ENCODE results near the gene TP53TG5. TPM values are rescaled to one million over a fixed set of nuclear protein-coding genes. Genes with fewer than 3 reads are reported as not detected.
"Not testable (repeated sequence)": the region's sequence is repeated elsewhere in the genome, so short reads cannot be mapped to it uniquely, and the experiment has no call there.

Gene TP53TG5
- total RNA-seq, 2 experiments from 2014 or later: 0.19 TPM; not detected in 1

GRCh38 chr20:45358282-45359068 is 19.6 kb downstream of the TP53TG5 start:
- ChIA-PET POLR2A (no interaction called here), CTCF (interaction anchor here (1.2 kb wide), 1 partner anchor 79 kb away, joined by 4 read pairs; no protein-coding TSS in a partner anchor)

- CTCF ChIA-PET: interaction anchor here (0.5 to 2.2 kb wide), 4 partner anchors 7 to 473 kb away, joined by 3 to 13 read pairs (median 4); partner anchors contain the start of gene SYS1
- POLR2A ChIA-PET: no interaction called here
Measured at GRCh38 chr20:45355209-45356084, 22.7 kb downstream of the TP53TG5 start.

- ChIA-PET POLR2A (interaction anchor here (1.0 kb wide), 1 partner anchor 8 kb away, joined by 3 read pairs; the partner anchor contains the start of gene SYS1), CTCF (interaction anchor here (0.8 to 2.2 kb wide), 2 partner anchors 8 to 18 kb away, joined by 3 to 13 read pairs; partner anchors contain the start of gene SYS1)
Measured at GRCh38 chr20:45354423-45355208, 23.5 kb downstream of the TP53TG5 start.

GRCh38 chr20:45353746-45354145 is 24.4 kb downstream of the TP53TG5 start:
- POLR2A ChIA-PET: interaction anchor here (1.0 kb wide), 1 partner anchor 9 kb away, joined by 3 read pairs; the partner anchor contains the start of gene SYS1
- CTCF ChIA-PET: interaction anchor here (2.2 kb wide), 1 partner anchor 9 kb away, joined by 13 read pairs; the partner anchor contains the start of gene SYS1

- CTCF ChIA-PET: interaction anchor here (1.1 to 1.7 kb wide), 3 partner anchors 10 to 84 kb away, joined by 3 to 6 read pairs (median 4); partner anchors contain the start of gene SYS1
- POLR2A ChIA-PET: no interaction called here
Measured at GRCh38 chr20:45352729-45353128, 25.4 kb downstream of the TP53TG5 start.

- POLR2A ChIA-PET: not testable (repeated sequence)
Measured at GRCh38 chr20:45350795-45351194, 27.3 kb downstream of the TP53TG5 start.

GRCh38 chr20:45350217-45350616 is 27.9 kb downstream of the TP53TG5 start:
- ChIA-PET POLR2A (no interaction called here), CTCF (interaction anchor here (1.0 to 1.8 kb wide), 2 partner anchors 13 to 87 kb away, joined by 5 read pairs; partner anchors contain the start of gene SYS1)

More at GRCh38 chr20:45350795-45351194, 27.3 kb downstream of the TP53TG5 start:
- CTCF ChIA-PET: interaction anchor here (0.6 to 1.8 kb wide), 4 partner anchors 11 to 646 kb away, joined by 3 to 5 read pairs (median 3); partner anchors contain the start of gene SYS1

- ChIA-PET POLR2A (interaction anchor here (0.6 to 2.7 kb wide), 5 partner anchors 9 to 110 kb away, joined by 3 to 12 read pairs (median 3); partner anchors contain the start of gene SYS1), CTCF (interaction anchor here (0.6 to 3.7 kb wide), 6 partner anchors 15 to 198 kb away, joined by 3 to 16 read pairs (median 4); partner anchors contain the start of gene SYS1)
Measured at GRCh38 chr20:45347936-45348778, 30.0 kb downstream of the TP53TG5 start, which contains the start of gene SDC4. Gene SDC4 (minus strand): TSS chr20:45348424. CDS start chr20:45348384, 40 bp downstream.

- CTCF ChIA-PET: interaction anchor here (1.0 to 3.7 kb wide), 3 partner anchors 16 to 29 kb away, joined by 5 to 16 read pairs (median 11); partner anchors contain the start of gene SYS1
- POLR2A ChIA-PET: interaction anchor here (0.6 to 2.7 kb wide), 4 partner anchors 15 to 111 kb away, joined by 3 to 12 read pairs (median 5); partner anchors contain the start of gene SYS1
Measured at GRCh38 chr20:45347297-45347935, 30.7 kb downstream of the TP53TG5 start.

- ChIA-PET CTCF (interaction anchor here (1.0 to 3.7 kb wide), 3 partner anchors 16 to 28 kb away, joined by 5 to 16 read pairs (median 11); partner anchors contain the start of gene SYS1), POLR2A (interaction anchor here (2.7 kb wide), 1 partner anchor 16 kb away, joined by 12 read pairs; the partner anchor contains the start of gene SYS1)
Measured at GRCh38 chr20:45346851-45347250, 31.3 kb downstream of the TP53TG5 start.

- CTCF ChIA-PET: interaction anchor here (1.0 to 3.7 kb wide), 3 partner anchors 17 to 28 kb away, joined by 5 to 16 read pairs (median 11); partner anchors contain the start of gene SYS1
Measured at GRCh38 chr20:45346291-45346718, 31.8 kb downstream of the TP53TG5 start.

GRCh38 chr20:45345104-45345936 is 32.8 kb downstream of the TP53TG5 start:
- ChIA-PET CTCF (no interaction called here), POLR2A (interaction anchor here (2.7 kb wide), 1 partner anchor 17 kb away, joined by 12 read pairs; the partner anchor contains the start of gene SYS1)

More at GRCh38 chr20:45346291-45346718, 31.8 kb downstream of the TP53TG5 start:
- POLR2A ChIA-PET: interaction anchor here (2.7 kb wide), 1 partner anchor 16 kb away, joined by 12 read pairs; the partner anchor contains the start of gene SYS1

GRCh38 chr20:45344168-45344860 is 33.8 kb downstream of the TP53TG5 start:
- CTCF ChIA-PET: interaction anchor here (1.2 kb wide), 1 partner anchor 18 kb away, joined by 3 read pairs; no protein-coding TSS in a partner anchor
- POLR2A ChIA-PET: interaction anchor here (0.5 to 0.9 kb wide), 2 partner anchors 19 to 31 kb away, joined by 3 to 4 read pairs; partner anchors contain the start of gene SYS1

- ChIA-PET CTCF (interaction anchor here (0.5 to 1.2 kb wide), 2 partner anchors 19 to 31 kb away, joined by 3 read pairs; no protein-coding TSS in a partner anchor), POLR2A (interaction anchor here (0.5 to 0.9 kb wide), 2 partner anchors 19 to 31 kb away, joined by 3 to 4 read pairs; partner anchors contain the start of gene SYS1)
Measured at GRCh38 chr20:45343532-45344167, 34.5 kb downstream of the TP53TG5 start.
